Amniotic epithelial cell (primary cell): ENCODE results near the gene R3HCC1L.
A peak's percentile ranks its signal among the peaks of the same experiment; 100 is the strongest.
"Not testable (repeated sequence)": the region's sequence is repeated elsewhere in the genome, so short reads cannot be mapped to it uniquely, and the experiment has no call there.

Experiments used
- DNase-seq: peaks from one replicate; pipeline ENCODE4 v3.0.0-alpha.2; 2010; ENCODE audit warnings: low read depth

The R3HCC1L gene

DNA sequence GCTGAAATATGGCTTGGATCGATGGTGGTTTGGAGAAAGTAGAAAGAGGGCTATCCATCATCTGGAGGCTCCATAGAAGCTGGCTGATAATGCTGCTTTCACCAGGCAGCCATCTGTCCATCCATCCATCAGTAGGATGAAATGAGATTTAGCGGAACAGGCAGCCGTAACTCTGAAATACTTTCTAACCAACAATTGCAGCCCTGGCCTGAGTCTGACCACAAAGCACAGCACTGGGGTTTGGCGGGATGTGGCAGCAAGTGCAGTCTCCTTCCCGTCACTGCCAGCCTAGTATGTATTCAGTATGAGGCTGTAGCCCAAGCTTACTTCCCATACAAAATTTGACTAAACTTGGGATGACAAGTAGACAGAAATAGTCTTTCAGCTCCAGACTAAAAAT lies 38.0 kb downstream of the R3HCC1L start:
- peak; percentile 18 for DNase-seq

DNA sequence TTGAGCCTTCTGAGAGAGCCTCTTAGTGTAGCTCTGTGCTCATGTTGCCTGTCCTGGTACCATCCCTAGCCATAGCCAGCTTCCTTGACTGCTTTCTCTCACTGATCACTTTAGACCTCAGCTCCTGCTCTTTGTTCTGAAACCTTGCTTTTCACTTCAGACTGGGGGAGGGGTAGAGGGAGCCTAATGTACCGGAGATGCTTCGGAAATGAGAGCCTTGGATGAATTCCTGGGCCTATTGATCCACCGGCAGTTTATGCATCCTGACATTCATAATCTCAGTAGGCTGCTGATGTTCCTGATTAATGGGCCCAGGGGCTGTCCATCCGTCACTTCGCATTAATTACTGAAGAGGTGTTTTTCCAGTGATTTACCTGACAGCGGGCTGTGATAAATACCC lies 38.8 kb downstream of the R3HCC1L start:
- no peak for DNase-seq

DNA sequence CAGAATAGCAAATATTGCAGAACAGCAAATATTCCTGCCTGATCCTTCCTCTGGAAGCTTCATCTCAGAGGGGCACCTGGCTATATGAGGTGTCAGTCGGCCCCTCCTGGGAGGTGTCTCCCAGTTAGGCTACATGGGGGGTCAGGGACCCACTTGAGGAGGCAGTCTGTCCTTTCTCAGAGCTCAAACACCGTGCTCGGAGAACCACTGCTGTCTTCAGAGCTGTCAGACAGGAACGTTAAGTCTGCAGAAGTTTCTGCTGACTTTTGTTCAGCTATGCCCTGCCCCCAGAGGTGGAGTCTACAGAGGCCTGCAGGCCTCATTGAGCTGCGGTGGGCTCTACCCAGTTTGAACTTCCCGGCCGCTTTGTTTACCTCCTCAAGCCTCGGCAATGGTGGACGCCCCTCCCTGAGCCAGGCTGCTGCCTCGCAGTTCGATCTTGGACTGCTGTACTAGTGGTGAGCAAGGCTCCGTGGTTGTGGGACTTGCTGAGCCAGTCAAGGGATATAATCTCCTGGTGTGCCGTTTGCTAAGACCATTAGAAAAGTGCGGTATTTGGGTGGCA lies 48.0 kb downstream of the R3HCC1L start:
- DNase-seq, result not testable (repeated sequence)

DNA sequence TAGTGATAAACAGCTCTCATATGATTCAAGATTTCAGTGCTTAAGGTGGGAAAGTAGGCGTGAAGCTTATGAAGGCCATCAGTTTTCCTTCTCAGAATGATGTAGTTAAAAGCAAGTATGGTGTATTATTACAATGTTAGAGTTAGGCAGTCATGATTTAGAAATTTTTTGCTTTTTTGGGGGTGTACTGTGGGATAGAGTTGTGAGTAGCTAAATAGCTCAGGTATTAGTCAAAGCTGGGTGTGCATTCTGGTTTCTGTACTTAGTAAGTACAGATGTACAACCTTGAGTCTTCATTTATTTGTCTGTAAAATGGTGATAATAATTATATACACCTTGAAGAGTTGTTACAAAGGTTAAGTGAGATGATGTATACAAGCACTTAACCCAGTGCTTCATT lies 52.2 kb downstream of the R3HCC1L start:
- DNase-seq, result no peak

DNA sequence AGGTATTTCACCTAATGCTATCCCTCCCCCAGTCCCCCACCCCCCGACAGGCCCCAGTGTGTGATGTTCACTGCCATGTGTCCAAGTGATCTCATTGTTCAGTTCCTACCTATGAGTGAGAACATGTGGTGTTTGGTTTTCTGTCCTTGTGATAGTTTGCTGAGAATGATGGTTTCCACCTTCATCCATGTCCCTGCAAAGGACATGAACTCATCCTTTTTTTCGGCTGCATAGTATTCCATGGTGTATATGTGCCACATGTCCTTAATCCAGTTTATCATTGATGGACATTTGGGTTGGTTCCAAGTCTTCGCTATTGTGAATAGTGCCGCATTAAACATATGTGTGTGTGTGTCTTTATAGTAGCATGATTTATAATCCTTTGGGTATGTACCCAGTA lies 56.3 kb downstream of the R3HCC1L start:
- not testable (repeated sequence) for DNase-seq

DNA sequence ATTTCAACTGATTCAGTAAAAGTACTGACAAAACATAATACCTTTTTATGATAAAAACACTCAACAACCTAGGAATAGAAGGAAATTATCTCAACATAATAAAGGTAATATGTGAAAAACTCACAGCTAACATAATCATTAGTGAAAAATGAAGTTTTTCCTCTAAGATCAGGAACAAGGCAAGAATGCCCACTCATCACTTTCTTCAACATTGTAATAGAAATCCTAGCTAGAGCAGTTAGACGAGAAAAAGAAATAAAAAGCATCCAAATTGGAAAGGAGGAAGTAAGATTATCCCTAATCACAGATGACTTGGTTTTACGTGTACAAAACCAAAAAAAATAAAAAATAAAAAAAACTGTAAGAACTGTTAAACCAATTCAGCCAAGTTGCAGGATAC lies 58.6 kb downstream of the R3HCC1L start:
- DNase-seq, result no peak

DNA sequence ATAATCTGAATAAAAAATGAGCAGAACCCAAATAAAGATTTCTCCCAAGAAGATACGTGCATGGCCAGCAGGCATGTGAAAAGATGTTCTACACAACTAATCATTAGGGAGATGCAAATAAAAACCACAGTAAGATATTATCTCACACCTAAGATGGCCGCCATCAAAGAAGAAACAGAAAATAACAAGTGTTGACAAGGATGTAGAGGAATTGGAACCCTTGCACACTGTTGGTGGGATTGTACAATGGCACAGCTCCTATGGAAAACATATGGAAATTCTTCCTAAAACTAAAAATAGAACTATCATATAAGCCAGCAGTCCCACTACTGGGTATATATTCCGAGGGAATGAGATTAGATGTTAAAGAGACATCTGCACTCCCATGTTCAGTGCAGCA lies 60.2 kb downstream of the R3HCC1L start:
- no peak for DNase-seq

DNA sequence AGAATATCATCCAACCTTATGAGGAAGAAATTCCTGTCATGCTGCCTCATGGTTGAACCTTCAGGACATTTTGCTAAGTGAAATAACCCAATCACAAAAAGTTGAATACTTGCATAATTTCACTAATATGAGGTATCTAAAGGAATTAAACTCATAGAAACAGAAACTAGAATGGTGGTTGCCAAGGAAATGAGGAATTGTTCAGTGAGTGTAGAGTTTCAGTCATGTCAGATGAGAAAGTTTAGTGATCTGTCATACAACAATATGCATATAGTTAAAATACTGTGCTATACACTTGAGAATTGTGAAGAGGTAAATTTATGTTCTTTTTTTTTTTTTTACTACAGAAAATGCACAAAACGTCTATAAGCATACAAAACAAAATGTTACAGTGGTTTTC lies 60.7 kb downstream of the R3HCC1L start:
- no peak for DNase-seq

DNA sequence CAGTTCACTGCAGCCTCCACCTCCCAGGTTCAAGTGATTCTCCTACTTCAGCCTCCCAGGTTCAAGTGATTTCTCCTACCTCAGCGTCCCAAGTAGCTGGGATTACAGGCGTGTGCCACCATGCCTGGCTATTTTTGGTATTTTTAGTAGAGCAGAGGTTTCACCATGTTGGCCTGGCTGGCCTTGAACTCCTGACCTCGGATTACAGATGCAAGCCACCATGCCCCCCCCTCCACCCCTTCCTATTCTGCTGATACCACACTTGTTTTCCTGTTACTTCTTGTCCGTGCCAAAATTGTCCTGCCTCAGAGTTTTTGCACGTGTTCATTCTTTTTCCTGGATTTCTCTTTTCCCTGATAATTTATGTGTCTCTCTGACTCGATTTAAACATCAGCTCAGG lies 62.5 kb downstream of the R3HCC1L start:
- no peak for DNase-seq

DNA sequence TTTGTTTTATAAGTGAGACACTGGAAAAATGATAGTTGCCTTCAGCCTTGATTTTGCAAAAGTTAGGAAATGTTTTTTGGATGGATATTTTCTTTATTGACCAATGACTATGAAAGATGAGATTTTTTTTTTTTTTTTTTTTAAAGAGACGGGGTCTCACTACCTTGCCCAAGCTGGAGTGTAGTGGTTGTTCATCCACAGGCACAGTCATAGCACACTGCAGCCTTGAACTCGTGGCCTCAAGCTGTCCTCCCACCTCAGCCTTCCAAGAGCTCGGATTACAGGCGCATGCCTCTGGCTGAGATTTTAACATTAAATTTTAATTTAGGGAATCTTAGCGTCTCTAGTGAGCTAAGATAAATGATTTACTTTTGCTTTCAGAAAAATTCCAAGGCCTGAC lies 67.3 kb downstream of the R3HCC1L start:
- DNase-seq, result no peak

DNA sequence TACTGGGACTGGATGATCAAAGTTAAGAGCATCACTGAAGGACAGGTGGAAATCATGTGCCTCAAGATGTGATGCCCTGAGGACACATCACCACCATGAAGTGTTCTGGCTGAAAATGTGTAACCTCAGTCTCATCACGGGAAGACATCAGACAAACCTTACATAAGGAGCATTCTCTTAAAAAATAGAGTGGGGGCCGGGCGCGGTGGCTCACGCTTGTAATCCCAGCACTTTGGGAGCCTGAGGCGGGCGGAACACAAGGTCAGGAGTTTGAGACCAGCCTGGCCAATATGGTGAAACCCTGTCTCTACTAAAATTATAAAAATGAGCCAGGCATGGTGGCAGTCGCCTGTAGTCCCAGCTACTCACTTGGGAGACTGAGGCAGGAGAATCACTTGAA lies 67.9 kb downstream of the R3HCC1L start:
- no peak for DNase-seq

DNA sequence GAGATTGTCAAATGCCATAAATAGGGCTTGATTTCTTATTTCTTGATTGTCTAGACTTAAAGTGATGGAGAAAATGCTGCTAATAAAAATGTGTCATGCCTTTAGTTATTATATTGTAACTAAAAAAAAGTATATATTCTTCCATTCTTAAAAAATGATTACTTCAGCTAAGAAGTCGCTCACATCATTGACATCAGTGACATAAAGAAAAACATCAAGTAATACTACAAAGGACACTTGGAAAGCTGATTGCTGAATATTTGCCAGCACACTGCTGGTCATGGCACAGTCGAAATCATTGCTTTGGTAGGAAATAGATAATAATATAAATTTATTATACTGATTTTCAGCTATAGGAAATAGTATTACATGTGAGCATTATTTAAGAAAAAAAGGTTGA lies 70.9 kb downstream of the R3HCC1L start:
- no peak for DNase-seq

DNA sequence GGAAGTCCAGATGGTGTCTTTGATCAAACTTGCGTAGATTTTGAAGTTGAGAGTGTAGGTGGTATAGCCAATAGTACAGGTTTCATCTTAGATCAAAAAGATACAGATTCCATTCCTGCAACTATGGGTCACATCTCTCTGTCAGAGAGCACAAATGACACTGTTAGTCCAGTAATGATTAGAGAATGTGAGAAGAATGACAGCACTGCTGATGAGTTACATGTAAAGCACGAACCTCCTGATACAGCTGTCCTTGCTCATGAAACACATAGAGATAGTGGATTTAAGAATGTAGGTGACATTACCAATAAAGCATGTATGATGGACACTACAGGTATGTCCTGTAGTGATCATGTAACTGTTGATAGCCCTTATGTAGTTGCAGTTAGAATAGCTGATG lies 74.5 kb downstream of the R3HCC1L start:
- no peak for DNase-seq

DNA sequence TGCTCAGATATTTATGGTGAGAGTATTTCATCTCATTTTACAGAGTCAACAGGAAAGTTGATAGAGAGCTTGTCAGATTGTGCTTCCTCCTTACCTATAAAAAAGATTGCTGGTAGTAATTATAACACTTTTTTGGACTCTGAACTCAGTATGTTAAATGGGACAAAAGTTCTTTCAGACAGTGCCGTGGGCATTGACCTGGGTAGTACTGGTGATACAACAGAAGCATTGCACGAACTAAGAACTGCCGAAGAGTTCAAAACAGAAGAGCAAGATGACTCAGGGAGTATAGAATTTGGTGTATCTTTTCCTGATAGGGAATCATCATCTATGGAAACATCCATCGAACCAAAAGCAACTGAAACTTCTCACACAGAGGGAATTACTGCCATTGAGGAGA lies 75.0 kb downstream of the R3HCC1L start:
- DNase-seq, result no peak

DNA sequence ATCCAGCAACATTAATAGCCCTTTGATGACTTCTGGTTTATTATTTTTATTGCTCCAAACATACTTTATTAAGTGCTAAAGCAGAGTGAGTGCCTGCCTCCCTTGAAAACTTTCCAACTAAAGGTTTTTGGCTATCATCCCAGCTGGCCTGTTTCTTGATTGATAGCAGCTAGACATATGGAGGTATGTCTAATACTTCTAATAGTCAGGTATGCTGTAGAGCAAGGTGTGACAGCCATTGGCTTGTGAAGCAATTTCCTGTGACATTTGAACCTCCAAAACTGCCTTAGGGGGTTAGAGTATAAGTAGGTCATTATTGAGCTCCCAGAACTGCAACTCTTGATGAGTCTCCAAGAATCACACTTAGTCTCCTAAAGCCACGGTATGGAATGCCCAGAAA lies 77.7 kb downstream of the R3HCC1L start:
- DNase-seq, result no peak

DNA sequence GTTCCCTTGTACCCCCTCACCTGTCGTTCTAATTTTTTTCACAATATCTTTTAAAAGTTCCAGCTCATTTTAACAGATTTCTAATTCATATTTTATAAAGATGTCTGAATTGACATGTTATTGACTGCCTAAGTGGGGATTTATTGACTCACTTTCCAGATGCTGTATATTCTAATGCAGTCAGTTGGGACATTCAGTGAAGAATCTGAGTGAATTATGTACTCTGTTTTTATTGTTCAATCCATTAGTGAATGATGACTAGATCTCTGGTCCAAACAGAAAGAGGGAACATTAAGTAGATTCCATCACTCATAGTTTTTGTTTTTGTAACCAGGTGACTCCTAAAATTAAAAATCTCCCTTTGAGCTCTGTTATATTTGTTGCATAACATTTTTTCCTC lies 79.3 kb downstream of the R3HCC1L start:
- no peak for DNase-seq

DNA sequence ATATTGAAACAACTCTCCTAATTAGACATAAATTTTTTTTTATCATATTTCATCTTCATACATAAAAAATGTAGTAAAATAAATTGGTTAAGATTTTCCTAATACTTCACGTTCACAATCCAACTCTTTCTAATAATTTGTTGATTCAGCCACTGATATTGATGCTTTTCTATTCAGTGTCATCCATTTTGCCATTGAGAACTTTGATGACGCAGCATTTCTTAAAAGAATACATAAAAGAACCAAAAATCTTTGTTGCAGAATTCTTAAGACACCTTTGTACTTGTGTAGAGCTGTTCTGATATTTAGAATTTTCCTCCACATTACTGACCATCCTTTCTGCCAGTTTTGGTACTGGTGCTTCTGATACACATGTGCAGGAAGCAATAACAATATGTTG lies 80.9 kb downstream of the R3HCC1L start:
- DNase-seq, result no peak

DNA sequence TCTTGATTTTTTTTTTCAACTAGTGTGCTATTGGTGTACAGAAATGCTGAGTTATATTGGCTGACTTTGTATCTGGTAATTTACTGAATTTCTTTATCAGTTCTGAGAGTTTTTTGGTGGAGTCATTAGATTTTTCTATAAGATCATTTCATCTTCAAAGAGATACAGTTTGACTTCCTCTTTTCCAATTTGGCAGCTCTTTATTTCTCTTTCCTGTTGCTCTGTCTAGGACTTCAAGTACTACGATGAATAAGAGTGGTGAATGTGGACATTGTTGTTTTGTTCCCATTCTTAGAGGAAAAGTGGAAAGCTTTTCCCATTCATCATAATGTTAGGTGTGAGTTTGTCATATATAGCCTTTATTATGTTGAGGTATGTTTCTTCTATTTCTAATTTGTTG lies 83.3 kb downstream of the R3HCC1L start:
- DNase-seq, result no peak

DNA sequence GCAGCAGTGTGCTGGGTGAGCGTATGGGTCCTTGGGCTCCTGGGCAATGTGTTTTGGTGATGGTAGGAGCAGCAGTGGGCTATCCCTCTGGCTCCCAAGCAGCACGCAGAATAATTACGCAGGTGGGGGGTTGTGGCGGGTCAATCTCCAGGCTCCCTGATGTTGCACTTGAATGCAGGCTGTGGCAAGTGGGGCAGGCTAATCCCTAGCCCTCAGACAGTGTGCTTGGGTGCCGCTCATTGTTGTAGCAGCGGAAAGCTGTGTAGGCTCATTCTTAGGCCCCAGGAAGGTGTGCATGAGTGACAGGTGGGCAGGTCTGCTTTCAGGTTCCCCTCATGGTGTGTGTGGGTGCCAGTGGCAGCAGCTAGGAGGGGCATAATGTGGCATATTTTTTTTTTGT lies 89.4 kb downstream of the R3HCC1L start:
- no peak for DNase-seq

DNA sequence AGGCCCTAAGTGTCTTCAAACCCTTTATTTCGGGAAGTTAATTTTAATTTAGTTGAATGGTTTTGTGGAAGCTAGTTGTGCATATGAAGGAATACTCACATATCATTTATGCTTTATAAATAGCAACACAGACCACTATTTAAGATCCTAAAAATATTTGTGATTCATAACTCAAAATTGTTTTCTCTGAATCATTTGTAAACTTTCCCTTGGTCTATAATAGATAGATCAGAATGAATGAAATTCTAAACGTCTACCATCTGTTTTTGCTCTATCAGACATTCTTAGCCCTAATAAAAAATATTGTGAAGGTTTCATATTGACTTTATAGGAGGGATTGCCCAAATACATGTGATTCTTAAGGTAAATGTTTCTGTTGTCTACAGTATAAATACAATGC lies 90.1 kb downstream of the R3HCC1L start:
- DNase-seq, result peak; percentile 4

DNA sequence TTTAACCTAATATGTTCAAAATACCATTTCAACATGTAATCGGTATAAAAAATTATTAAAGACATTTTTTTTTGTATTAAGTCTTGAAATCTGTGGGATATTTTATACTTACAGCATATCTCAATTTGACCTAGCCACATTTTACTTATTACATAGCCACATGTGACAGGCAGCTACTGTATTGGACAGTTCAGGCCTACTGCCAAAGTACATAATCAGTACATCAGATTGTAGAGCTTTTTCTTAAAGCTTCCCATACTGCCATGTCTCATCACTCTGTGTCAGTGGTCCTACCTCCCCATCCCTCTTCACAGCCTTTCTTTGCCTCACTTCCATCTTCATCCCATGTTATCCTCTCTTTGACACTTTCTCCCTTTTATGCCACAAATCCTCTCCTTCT lies 90.5 kb downstream of the R3HCC1L start:
- no peak for DNase-seq

DNA sequence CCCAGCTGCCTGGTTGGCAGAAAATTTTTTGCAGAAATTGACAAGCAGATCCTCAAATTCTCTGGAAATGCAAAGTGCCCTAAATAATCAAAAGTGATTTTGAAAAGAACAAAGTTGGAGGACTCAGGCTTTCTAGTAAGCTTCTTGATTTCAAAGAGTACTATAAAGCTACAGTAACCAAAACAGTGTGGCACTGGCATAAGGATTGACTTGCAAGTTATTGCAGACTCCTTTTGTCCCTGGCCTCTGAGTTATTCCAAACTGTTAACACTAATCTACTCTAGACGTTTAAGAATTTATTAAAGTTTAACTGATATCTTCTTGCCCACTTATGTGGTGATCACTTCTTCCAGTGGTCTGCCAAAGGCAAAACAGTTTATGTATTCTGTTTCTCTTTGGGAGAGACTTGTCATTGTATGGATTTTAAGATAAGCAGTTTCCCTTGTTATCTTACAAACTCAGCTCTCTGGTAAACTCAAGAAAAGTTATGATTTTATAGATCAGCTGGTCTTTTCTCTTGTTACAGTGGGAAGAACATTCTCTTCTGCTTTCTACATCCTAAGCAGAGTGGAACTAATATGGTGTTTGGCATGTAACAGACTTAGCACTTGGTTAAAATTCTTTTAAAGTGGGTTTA lies 92.2 kb downstream of the R3HCC1L start:
- DNase-seq, result no peak

DNA sequence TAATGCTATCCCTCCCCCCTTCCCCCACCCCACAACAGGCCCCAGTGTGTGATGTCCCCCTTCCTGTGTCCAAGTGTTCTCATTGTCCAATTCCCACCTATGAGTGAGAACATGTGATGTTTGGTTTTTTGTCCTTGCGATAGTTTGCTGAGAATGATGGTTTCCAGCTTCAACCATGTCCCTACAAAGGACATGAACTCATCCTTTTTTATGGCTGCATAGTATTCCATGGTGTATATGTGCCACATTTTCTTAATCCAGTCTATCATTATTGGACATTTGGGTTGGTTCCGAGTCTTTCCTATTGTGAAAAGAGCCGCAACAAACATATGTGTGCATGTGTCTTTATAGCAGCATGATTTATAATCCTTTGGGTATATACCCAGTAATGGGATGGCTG lies 93.3 kb downstream of the R3HCC1L start:
- not testable (repeated sequence) for DNase-seq

DNA sequence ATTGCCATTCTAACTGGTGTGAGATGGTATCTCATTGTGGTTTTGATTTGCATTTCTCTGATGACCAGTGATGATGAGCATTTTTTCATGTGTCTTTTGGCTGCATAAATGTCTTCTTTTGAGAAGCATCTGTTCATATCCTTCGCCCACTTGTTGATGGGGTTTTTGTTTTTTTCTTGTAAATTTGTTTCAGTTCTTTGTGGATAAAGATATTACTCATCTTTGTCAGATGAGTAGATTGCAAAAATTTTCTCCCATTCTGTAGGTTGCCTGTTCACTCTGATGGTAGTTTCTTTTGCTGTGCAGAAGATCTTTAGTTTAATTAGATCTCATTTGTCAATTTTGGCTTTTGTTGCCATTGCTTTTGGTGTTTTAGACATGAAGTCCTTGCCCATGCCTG lies 93.8 kb downstream of the R3HCC1L start:
- DNase-seq, result not testable (repeated sequence)

DNA sequence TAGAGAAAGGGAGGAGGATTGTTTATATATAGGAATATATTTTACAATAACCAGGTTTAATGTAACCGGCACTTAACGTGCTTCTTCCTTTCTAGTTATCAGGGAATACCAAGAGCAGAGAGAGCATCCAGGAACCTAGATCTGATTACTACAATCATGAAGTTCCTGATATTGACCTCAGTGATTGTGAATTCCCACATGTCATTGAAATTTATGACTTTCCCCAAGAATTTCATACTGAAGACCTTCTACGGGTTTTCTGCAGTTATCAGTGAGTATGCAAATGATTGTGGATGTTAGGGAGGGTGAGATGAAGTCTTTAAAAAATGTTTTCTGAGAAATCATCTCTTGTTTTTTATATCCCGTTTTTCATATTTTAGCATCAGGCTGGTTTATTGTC lies 97.0 kb downstream of the R3HCC1L start:
- DNase-seq, result no peak
